Epithelial cell of esophagus (primary cell): ENCODE data around the gene POLN.
A peak's percentile ranks its signal among the peaks of the same experiment; 100 is the strongest.

ENCODE experiments used
- DNase-seq: peaks from one replicate; pipeline ENCODE4 v3.0.0; 2010; ENCODE audit warnings: low read depth
- H3K4me3 ChIP-seq: 2 replicates; pipeline ENCODE4 v1.5.1; 2011; ENCODE audit warnings: mild to moderate bottlenecking, low read length, control low read depth
- TF ChIP-seq, protein P1 (sequence below): IDR thresholded peaks from 2 replicates; pipeline ENCODE4 v1.5.1; 2011; ENCODE audit warnings: low read depth, mild to moderate bottlenecking, low read length, control low read depth, inconsistent platforms; ENCODE audit not compliant: insufficient read depth; ENCODE audit errors: missing control alignments

POLN gene

DNA sequence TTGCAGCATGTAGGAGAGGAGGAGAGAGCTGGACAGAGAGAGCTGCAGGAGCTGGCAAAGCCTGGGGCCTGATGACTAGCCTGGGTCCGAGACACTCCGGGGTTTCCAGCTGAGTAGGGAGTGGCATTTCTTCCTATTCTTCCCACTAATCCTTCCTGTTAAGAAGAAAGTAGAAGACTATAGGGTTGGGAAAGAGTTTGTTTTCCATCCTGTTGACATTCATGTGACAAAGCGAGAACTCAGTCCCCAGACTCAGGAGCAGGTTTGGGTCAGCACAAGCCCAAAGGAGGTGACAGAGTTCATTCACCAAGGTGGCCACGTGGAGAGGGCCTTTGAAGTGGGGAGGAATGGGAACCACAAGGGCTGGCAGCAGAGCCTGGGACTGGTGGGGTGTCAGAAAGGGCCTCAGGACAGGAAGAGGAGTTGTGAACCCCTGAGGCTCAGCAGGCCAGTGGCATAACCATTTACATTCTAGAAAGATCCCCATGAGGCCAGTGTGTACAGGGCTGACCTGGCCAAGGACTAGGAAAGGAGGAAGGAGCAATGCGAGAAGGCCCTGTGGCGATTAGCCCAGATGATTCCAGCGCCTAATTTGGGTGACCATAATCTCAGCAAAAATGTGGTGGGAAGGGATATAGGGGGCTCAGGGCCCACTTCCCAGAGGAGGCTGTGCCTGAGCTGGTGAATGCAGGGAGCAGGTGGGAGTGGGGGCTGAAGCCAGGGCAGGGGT, 3.3 kb upstream of the POLN start:
- no peak overlapping the region for H3K4me3 ChIP-seq
- TF ChIP-seq, protein P1, sequence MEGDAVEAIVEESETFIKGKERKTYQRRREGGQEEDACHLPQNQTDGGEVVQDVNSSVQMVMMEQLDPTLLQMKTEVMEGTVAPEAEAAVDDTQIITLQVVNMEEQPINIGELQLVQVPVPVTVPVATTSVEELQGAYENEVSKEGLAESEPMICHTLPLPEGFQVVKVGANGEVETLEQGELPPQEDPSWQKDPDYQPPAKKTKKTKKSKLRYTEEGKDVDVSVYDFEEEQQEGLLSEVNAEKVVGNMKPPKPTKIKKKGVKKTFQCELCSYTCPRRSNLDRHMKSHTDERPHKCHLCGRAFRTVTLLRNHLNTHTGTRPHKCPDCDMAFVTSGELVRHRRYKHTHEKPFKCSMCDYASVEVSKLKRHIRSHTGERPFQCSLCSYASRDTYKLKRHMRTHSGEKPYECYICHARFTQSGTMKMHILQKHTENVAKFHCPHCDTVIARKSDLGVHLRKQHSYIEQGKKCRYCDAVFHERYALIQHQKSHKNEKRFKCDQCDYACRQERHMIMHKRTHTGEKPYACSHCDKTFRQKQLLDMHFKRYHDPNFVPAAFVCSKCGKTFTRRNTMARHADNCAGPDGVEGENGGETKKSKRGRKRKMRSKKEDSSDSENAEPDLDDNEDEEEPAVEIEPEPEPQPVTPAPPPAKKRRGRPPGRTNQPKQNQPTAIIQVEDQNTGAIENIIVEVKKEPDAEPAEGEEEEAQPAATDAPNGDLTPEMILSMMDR, result no peak
- peak; percentile 35 for DNase-seq

DNA sequence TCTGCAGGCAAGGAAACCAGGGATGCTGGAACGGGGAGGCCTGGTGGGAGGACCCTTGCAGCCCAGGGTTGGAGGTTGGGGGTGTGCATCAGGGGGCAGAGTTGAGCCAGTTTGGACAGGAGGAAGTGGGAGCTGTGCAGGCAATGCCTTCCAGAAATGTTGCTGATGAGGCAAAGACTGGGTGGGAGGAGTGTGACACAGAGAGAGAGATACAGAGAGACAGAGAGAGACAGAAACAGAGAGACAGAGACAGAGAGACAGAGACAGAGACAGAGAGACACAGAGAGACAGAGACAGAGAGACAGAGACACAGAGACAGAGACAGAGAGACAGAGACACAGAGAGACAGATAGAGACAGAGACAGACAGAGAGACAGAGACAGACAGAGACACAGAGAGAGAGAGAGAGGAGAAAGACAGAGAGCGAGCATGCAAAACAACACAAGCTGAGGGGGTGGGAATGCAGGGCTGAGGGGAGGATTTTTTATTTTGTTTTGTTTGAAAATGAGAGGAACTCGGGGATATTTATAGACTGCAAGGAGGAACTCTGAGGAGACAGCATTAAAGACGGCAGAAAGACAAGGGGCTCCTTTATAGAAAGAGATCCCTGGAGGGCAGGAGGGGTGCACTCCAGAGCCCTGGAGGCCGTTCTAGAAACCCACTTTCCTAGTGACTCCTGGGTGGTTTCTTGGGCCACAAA, 1.9 kb upstream of the POLN start:
- DNase-seq, result no peak
- H3K4me3 ChIP-seq, result no peak overlapping the region
- TF ChIP-seq, protein P1, result no peak

DNA sequence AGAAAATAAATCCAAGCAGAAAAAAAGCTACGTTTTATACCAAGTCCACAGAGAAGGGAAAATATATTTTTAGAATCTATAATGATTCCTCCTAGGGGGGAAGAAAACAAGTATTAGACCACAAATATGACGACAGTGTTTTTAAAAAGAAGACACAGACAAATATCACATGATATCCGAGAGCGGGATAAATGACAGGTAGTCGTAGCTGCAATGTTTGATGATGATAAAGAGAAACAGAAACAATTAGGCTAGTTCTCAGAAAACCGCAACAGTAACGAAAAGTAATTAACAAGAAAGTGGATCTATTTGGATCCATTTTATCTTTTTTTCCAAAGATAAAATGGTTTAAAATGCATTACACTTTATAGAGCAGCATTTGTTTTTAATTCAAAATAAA, 918 bp downstream of the POLN start:
- no peak for DNase-seq
- peak overlapping the region; percentile 88 for H3K4me3 ChIP-seq
- TF ChIP-seq, protein P1, result no peak

DNA sequence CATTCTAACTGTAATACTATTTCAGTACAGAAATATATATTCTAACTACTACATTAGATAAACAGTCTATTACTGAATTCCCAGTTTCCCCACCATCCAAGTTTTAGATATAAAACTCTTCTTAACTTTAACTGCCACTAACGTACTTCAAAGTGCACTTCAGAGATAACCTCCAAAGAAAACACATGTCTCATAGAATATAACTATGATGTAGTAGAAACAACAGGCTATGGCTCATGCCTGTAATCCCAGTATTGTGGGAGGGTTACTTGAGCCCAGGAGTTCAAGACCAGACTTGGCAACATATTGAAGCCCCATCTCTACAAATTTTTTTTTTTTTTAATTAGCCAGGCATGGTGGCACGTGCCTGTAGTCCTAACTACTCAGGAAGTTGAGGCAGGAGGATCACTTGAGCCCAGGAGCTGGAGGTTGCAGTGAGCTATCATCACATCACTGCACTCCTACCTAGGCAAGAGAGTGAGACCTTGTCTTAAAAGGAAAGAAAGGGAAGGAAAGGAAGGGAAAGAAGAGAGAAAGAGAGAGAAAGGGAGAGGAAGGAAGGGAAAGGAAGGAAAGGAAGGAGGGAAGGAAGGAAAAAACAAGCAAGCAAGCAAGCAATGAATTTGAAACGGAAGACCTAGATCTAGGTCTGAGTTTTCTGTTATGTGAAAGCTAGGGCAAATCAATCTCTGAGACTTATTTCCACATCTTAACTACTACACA, 4.8 kb downstream of the POLN start:
- DNase-seq, result no peak
- H3K4me3 ChIP-seq, result no peak overlapping the region
- TF ChIP-seq, protein P1, result no peak

DNA sequence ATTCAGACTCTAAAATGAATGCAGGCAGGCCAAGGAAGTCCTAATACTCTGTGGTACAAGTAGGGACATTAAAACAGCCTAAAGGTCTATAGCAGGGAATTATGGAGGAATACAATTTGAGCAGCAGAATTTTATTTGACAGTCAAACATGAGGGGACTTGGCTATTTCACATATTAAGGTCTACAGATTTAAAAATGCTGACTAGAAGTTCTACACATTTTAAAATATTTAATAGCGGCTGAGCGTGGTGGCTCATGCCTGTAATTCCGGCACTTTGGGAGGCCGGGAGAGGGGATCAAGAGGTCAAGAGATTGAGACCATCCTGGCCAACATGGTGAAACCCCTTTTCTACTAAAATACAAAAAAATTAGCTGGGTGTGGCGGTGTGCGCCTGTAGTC, 10.8 kb downstream of the POLN start:
- TF ChIP-seq, protein P1, result no peak
- DNase-seq, result no peak
- H3K4me3 ChIP-seq, result no peak overlapping the region

DNA sequence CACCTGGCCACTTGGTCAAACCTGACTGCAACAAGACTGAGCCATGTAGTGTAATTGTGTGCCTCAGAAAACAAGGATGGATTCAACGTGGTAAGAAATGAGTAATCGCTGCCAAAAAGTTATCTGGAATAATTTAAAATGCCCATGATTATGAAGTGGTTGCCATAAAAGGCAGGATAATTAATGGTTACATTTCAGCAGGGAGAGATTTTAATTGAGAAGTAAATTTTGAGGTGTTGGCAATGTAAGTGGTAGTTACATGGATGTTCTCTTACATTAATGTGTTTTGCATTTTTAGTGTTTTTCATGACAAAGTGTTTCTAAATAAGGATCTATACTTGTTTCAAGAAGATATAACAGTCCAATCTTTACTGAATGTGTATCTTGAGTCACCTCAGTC, 15.7 kb downstream of the POLN start:
- no peak for DNase-seq
- TF ChIP-seq, protein P1, result no peak
- no peak overlapping the region for H3K4me3 ChIP-seq
